Thyroid gland (tissue), 4 donors: ENCODE results near the gene SLIT2.

Experiments used
- CTCF ChIP-seq, 6 experiments: fragments of 200-600 bp in 3 of 6; fragments of 450-650 bp in 3 of 6; sonication (generic) in 3 of 6; IDR thresholded peaks; one replicate each; pipeline ENCODE4 v1.5.1; 2016 to 2019; ENCODE audit warnings: antibody characterized with exemption in 6 of 6, mild to moderate bottlenecking in 2 of 6, inconsistent platforms in 1 of 6, moderate library complexity in 1 of 6
- POLR2A ChIP-seq, 2 donors: fragments of 450-650 bp; IDR thresholded peaks; one replicate each; pipeline ENCODE4 v1.6.1; 2017; ENCODE audit warnings: antibody characterized with exemption in 2 of 2, mild to moderate bottlenecking in 2 of 2, moderate library complexity in 1 of 2

- no peak for TF ChIP-seq CTCF (IDR thresholded peaks at IDR 0.05)
- no peak for TF ChIP-seq POLR2A (IDR thresholded peaks at IDR 0.05)
Observed at GRCh38 chr4:20203508-20203907, 48.2 kb upstream of the SLIT2 start.
